KOPT-K1 (cell line): Measurements from ENCODE around the gene POFUT2.
A peak's percentile ranks its signal among the peaks of the same experiment; 100 is the strongest.
"Not testable (repeated sequence)": the region's sequence is repeated elsewhere in the genome, so short reads cannot be mapped to it uniquely, and the experiment has no call there.

Experiments
- H3K27ac ChIP-seq: fragments of 200-600 bp; sonication (generic); 2 replicates; pipeline ENCODE4 v1.5.1; 2016; ENCODE audit warnings: antibody characterized with exemption, mild to moderate bottlenecking, low read depth, low read length; ENCODE audit not compliant: poor library complexity, severe bottlenecking
- H3K36me3 ChIP-seq: fragments of 200-600 bp; sonication (generic); 2 replicates; pipeline ENCODE4 v1.5.1; 2017; ENCODE audit warnings: antibody characterized with exemption, mild to moderate bottlenecking, low read length, moderate library complexity; ENCODE audit not compliant: insufficient read depth
- H3K9me3 ChIP-seq: fragments of 200-600 bp; sonication (generic); 2 replicates; pipeline ENCODE4 v1.5.1; 2017; ENCODE audit warnings: antibody characterized with exemption, low read length, mild to moderate bottlenecking; ENCODE audit not compliant: insufficient read depth, poor library complexity, severe bottlenecking

POFUT2 gene

GRCh38 chr21:45307597-45308158 is 20.0 kb upstream of the POFUT2 start:
- not testable (repeated sequence) for H3K9me3 ChIP-seq, H3K36me3 ChIP-seq, H3K27ac ChIP-seq

- no peak overlapping the region for H3K27ac ChIP-seq
- H3K36me3 ChIP-seq, result no peaks in the 10 kb centered on the region
- peaks cover 1% of the 10 kb centered on the region for H3K9me3 ChIP-seq
These were observed 19.3 kb upstream of the POFUT2 start for GRCh38 chr21:45306832-45307571.

- no peaks in the 10 kb centered on the region for H3K36me3 ChIP-seq
- no peaks in the 10 kb centered on the region for H3K9me3 ChIP-seq
These were observed 18.7 kb upstream of the POFUT2 start for GRCh38 chr21:45306453-45306831.

GRCh38 chr21:45305836-45306235 is 18.1 kb upstream of the POFUT2 start:
- Histone ChIP-seq H3K36me3 (no peaks in the 10 kb centered on the region), H3K9me3 (no peaks in the 10 kb centered on the region), H3K27ac (no peak overlapping the region)

More at GRCh38 chr21:45306453-45306831, 18.7 kb upstream of the POFUT2 start:
- no peak overlapping the region for H3K27ac ChIP-seq

- Histone ChIP-seq H3K9me3 (no peaks in the 10 kb centered on the region), H3K36me3 (no peaks in the 10 kb centered on the region), H3K27ac (peak overlapping the region; percentile 54)
These were observed 17.2 kb upstream of the POFUT2 start for GRCh38 chr21:45304945-45305344.

GRCh38 chr21:45304476-45304830 is 16.8 kb upstream of the POFUT2 start:
- Histone ChIP-seq H3K9me3 (no peaks in the 10 kb centered on the region), H3K27ac (peak overlapping the region; percentile 54), H3K36me3 (no peaks in the 10 kb centered on the region)

- H3K27ac ChIP-seq, result no peak overlapping the region
- no peaks in the 10 kb centered on the region for H3K36me3 ChIP-seq
- H3K9me3 ChIP-seq, result no peaks in the 10 kb centered on the region
These were observed 16.2 kb upstream of the POFUT2 start for GRCh38 chr21:45303751-45304475.

- Histone ChIP-seq H3K9me3 (no peaks in the 10 kb centered on the region), H3K27ac (no peak overlapping the region), H3K36me3 (no peaks in the 10 kb centered on the region)
These were observed 15.5 kb upstream of the POFUT2 start for GRCh38 chr21:45303091-45303615.

- H3K9me3 ChIP-seq, result no peaks in the 10 kb centered on the region
- no peak overlapping the region for H3K27ac ChIP-seq
These were observed 14.7 kb upstream of the POFUT2 start for GRCh38 chr21:45302082-45303061.

GRCh38 chr21:45301521-45302081 is 13.9 kb upstream of the POFUT2 start:
- no peaks in the 10 kb centered on the region for H3K36me3 ChIP-seq
- no peaks in the 10 kb centered on the region for H3K9me3 ChIP-seq
- H3K27ac ChIP-seq, result no peak overlapping the region

More at GRCh38 chr21:45302082-45303061, 14.7 kb upstream of the POFUT2 start:
- H3K36me3 ChIP-seq, result no peaks in the 10 kb centered on the region

GRCh38 chr21:45300786-45301520 is 13.3 kb upstream of the POFUT2 start:
- Histone ChIP-seq H3K9me3 (no peaks in the 10 kb centered on the region), H3K36me3 (no peaks in the 10 kb centered on the region), H3K27ac (no peak overlapping the region)

- Histone ChIP-seq H3K27ac (no peak overlapping the region), H3K9me3 (no peaks in the 10 kb centered on the region), H3K36me3 (no peaks in the 10 kb centered on the region)
These were observed 12.4 kb upstream of the POFUT2 start for GRCh38 chr21:45299864-45300785.
